Cerebellar nuclear complex (tissue), 1 donor: ENCODE results near the gene ILF3.
"Not testable (repeated sequence)": the region's sequence is repeated elsewhere in the genome, so short reads cannot be mapped to it uniquely, and the experiment has no call there.

Experiments
- DNase-seq, 2 experiments: peaks; one replicate each; lab custom pipeline; 2025; lab: John Stamatoyannopoulos, UW

ILF3 gene

GRCh38 chr19:10642473-10643171, 11.5 kb upstream of the ILF3 start:
- no peak for DNase-seq

GRCh38 chr19:10643172-10643967, 10.8 kb upstream of the ILF3 start:
- DNase-seq = no peak

GRCh38 chr19:10643968-10644259, 10.2 kb upstream of the ILF3 start:
- no peak for DNase-seq

GRCh38 chr19:10644260-10645007, 9.7 kb upstream of the ILF3 start:
- DNase-seq = peak in 1 of 2 experiments; percentile 14

DNA sequence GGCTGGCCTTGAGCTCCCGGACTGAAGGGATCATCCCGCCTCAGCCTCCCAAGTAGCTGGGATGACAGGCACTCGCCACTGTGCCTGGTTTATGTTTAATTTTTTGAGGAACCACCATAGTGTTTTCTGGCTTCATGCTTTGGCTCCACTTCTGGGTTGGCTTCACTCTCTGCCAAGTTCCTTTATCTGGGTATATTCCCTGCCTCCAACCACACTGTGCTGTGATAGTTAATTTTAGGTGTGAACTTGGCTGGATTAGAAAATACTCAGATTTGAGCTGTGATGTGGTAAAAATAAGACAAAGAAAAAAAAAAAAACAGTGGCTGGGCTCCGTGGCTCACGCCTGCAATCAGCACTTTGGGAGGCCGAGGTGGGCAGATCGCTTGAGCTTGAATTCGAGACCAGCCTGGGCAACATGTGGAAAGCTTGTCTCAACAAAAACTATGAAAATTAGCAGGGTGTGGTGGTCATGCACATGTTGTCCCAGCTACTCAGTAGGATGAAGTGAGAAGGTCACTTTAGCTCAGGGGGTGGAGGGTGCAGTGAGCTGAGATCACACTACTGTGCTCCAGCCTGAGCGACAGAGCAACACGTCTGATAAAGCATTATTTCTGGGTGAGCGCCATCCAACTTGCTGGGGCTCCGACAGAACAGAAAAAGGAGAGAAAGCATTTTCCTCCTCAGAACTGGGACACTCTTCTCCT, 7.5 kb upstream of the ILF3 start:
- no peak for DNase-seq

DNA sequence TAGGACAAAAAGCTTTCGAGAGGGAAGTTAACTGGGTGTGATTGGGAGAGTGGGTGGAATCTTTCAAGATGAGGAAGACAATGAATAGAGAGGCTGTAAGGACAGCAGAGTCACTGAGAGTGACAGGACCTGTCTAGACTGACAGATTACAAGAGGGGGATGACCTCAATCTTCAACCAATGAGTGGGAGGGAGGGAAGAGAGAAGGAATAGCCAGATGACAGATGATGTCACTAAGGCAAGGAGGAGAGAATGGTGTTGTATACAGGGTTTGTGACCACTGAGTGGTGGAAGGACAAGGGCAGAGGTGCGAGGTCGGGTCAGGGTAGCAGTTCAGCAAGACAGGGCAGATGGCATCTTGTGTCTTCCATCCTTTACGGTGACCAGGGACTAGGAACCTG, 5.8 kb upstream of the ILF3 start:
- DNase-seq = no peak

DNA sequence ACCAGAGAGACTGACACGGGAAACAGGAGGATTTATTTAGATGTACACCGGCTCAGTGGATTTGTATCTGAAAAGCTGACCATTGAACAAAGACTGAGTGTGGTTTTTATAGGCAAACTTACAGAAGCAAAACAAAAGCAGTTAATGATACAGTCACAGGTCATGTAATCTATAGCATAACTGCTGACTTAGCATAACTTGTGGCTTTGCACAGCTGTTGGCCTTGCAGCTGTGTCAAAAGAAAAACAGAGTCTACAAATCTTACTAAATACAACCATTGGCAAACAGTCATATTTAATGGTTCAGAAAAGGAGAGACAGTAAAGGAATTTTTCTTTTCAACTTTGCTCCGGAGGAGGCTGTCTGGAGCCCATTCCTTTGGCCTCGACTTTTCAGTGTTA, 2.3 kb upstream of the ILF3 start:
- DNase-seq = no peak

DNA sequence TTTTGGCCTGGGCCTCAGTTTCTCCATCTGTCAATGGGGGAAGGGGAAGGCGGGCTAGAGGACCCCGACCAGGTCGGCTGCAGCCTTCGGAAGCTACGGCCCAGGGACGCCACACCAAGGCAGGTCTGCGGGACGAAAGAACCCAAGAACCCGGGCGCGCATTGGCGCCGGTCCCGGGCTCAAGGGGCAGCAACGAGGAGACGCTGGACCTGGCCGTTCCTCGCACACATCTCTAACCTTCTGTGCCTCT, 739 bp upstream of the ILF3 start:
- no peak for DNase-seq

- DNase-seq = no peak
Measured at GRCh38 chr19:10654610-10655456, 687 bp downstream of the ILF3 start.

DNA sequence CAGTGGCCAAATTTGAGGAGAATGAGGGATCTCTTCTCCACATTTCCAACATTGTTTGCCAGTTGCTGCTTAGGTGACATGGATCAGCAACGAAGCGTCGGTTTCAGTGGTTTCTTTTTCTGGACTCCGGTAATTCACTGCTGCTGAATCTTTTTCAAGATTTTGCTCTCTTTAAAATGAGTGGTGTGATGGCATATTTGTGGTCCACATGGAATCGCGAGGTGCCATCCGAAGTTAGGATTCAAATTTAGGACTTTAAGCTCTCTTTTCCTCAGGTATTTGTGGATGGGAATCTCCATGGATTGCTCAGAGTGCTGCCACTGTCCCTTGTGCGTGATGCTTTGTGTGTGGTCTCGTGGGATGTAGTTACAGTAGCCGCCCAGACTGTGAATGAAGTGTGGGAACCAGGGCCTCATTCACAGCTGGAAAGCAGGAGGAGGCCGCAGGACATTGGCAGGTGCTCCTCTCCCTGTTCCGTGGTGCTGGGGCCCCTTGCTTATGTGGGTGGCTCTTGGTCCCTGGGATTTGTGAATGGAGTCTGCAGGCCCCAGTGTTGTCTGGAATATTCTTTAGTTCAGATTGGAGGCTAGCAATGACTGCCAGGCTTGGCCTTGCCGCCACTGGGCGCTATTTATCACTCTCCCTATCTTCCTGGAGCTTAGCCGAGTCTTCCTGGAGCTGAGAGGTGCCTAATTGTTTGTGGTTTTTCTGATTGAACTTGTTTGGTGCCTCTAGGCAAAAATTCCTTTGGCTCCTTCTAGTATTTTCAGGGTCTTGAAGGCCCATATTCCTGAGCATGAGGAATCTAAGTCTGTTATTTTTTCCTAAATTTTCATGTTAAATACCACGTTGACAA, 1.5 kb downstream of the ILF3 start:
- DNase-seq = no peak

GRCh38 chr19:10660346-10660745, 6.2 kb downstream of the ILF3 start:
- no peak for DNase-seq

DNA sequence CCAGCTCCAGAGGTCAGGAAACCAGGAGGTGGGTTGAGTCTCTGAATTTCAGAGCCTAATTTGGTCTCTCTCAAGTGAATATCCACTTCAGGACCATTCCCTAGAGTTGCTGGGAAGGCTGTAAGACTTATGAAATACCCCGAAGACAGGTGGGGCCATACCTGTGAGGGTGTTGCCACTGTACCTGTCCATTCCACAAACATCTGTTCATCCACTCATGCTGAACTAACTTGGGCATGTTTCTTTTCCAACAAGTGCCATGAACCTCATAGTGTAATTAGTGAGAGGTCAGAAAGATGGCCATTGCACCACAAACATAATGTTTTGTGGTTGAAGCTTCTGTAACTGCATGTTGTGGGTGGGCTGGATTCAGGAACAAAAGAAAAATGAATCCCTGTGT, 7.8 kb downstream of the ILF3 start:
- no peak for DNase-seq

- no peak for DNase-seq
Measured at GRCh38 chr19:10662384-10663251, 8.5 kb downstream of the ILF3 start.

DNA sequence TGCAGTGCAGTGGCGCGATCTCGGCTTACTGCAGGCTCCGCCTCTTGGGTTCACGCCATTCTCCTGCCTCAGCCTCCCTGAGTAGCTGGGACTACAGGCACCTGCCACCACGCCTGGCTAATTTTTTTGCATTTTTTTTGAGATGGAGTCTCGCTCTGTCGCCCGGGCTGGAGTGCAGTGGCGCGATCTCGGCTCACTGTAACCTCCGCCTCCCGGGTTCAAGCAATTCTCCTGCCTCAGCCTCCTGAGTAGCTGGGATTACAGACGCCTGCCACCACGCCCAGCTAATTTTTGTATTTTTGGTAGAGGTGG, 9.1 kb downstream of the ILF3 start:
- DNase-seq = not testable (repeated sequence)

GRCh38 chr19:10667867-10668266, 13.7 kb downstream of the ILF3 start:
- DNase-seq = no peak

DNA sequence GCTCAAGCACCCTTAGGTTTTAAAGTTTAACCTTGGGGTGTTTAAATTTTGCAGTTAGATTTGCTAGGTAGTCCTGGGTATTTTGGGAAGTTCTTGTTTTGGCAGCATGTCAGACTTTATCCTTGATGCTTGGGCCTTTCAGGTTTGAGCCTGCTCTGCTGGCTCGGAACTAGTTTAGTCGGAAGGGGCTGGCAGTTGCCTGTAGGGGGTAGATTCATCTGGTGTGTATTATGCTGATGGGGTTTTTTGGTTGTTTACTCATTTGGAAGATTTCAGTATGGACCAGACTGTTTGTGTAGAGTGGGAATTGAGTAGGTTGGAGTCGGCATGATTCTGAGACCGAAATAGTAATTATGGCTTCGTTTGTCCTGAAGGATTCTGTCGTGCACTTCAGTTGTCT, 15.1 kb downstream of the ILF3 start:
- DNase-seq = no peak

DNA sequence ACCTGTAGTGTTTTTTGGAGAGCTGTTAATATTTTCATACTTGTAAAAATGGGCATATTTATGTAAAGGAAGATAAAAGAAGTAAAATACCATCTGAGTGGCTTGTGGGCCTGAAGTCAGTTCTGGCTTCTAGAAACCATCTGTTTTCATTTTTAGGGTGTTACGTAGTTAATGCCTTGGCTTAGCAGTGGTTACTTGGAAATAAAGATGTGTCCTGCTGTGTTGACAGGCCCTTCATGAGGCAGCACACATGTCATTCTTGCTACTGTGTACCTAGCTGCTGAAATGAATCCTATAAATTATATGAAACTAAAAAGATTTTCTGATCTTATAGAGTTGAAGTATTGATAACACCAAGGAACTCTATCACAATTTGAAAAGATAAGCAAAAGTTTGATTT, 16.0 kb downstream of the ILF3 start:
- DNase-seq = peak in 1 of 2 experiments; percentile 44

DNA sequence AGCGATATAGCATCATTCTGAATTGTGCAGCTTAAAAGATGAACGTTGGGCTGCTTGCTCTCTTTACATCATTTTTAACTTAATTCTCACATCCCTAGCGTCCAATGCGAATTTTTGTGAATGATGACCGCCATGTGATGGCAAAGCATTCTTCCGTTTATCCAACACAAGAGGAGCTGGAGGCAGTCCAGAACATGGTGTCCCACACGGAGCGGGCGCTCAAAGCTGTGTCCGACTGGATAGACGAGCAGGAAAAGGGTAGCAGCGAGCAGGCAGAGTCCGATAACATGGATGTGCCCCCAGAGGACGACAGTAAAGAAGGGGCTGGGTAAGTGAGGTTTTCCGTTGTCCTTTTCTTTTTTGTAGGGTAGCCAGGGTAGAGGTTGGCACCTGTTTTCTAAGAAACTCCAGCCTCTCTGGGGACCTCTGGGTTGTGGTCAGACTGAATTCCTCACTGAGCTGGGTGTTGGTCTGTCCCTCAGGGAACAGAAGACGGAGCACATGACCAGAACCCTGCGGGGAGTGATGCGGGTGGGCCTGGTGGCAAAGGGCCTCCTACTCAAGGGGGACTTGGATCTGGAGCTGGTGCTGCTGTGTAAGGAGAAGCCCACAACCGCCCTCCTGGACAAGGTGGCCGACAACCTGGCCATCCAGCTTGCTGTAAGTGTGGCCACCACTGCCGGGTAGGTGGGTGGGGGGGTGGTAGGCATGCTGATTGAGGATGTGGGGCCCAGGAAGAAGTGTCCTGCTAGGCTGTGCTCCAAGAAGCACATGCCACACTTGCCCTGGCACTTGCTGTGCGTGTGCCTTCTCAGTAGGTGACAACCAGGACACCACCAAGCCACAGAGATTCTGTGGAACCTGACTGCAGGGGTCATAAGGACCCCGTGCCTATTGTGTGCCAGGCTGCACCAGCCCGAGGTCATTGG, 17.0 kb downstream of the ILF3 start:
- peak in 1 of 2 experiments; percentile 12 for DNase-seq

DNA sequence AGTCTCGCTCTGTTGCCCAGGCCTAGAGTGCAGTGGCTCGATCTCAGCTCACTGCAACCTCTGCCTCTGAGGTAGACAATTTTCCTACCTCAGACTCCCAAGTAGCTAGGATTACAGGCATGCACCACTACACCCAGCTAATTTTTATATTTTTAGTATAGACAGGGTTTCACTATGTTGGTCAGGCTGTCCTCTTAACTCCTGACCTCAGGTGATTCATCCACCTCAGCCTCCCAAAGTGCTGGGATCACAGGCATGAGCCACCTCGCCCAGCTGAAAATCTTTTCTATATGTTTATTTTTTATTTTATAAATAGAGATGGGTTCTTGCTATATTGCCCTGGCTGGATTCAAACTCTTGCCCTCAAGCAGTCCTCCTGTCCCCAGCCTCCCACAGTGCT, 17.8 kb downstream of the ILF3 start:
- DNase-seq = not testable (repeated sequence)
